GM18508 (cell line): ENCODE measurements around the gene TANGO2.

ENCODE experiments used
- ATAC-seq: cut with Tn5 transposase; IDR thresholded peaks from one replicate; pipeline ENCODE4 v1.9.1; 2021; ENCODE audit warnings: moderate number of reproducible peaks; ENCODE audit not compliant: insufficient read depth, unreplicated experiment

The TANGO2 gene

GRCh38 chr22:20096574-20097420, 75.9 kb downstream of the TANGO2 start:
- ATAC-seq, result no peak

- no peak for ATAC-seq
Observed at GRCh38 chr22:20099099-20099711, 78.3 kb downstream of the TANGO2 start.

- ATAC-seq, result no peak
Observed at GRCh38 chr22:20101638-20102037, 80.7 kb downstream of the TANGO2 start.

GRCh38 chr22:20102203-20102780, 81.4 kb downstream of the TANGO2 start:
- ATAC-seq, result no peak

GRCh38 chr22:20105456-20106204, 84.7 kb downstream of the TANGO2 start:
- ATAC-seq, result no peak

- no peak for ATAC-seq
Observed at GRCh38 chr22:20106205-20106848, 85.4 kb downstream of the TANGO2 start.

GRCh38 chr22:20106849-20107237, 85.9 kb downstream of the TANGO2 start:
- ATAC-seq, result no peak

- no peak for ATAC-seq
Observed at GRCh38 chr22:20107471-20107901, 86.6 kb downstream of the TANGO2 start.

- ATAC-seq, result no peak
Observed at GRCh38 chr22:20107951-20108756, 87.2 kb downstream of the TANGO2 start.

- ATAC-seq, result no peak
Observed at GRCh38 chr22:20108757-20109230, 87.9 kb downstream of the TANGO2 start.

GRCh38 chr22:20109411-20110358, 88.8 kb downstream of the TANGO2 start:
- no peak for ATAC-seq

- ATAC-seq, result no peak
Observed at GRCh38 chr22:20110359-20110985, 89.6 kb downstream of the TANGO2 start.

- ATAC-seq, result no peak
Observed at GRCh38 chr22:20111045-20111688, 90.3 kb downstream of the TANGO2 start.

- no peak for ATAC-seq
Observed at GRCh38 chr22:20111689-20112622, 91.0 kb downstream of the TANGO2 start.

GRCh38 chr22:20112623-20113511, 92.0 kb downstream of the TANGO2 start:
- no peak for ATAC-seq
